ENCODE results near the gene EIF4E3.

EIF4E3 gene

GRCh38 chr3:71694358-71694999, 30.7 kb downstream of the EIF4E3 start:
- H3K27me3 ChIP-seq (ENCODE audit: low read length): no peaks in the 10 kb centered on the region
- no peaks in the 10 kb centered on the region for H3K36me3 ChIP-seq (ENCODE audit: low read length)
- H4K20me1 ChIP-seq (ENCODE audit: low read depth, low read length): no peaks in the 10 kb centered on the region
- H2AFZ ChIP-seq (ENCODE audit: low read depth, low read length, severe bottlenecking): no peak overlapping the region
- no peak overlapping the region for H3K27ac ChIP-seq (ENCODE audit: low read depth, low read length)
- no peaks in the 10 kb centered on the region for H3K79me2 ChIP-seq (ENCODE audit: insufficient read depth, low read length)
- no peaks in the 10 kb centered on the region for H3K9me3 ChIP-seq (ENCODE audit: insufficient read depth, low read length)
- no peak overlapping the region for H3K4me3 ChIP-seq (ENCODE audit: insufficient read depth, low read length, poor library complexity, severe bottlenecking)
- H3K4me2 ChIP-seq (ENCODE audit: low read depth, low read length, poor library complexity, severe bottlenecking): no peak overlapping the region
- no peak overlapping the region for H3K9ac ChIP-seq (ENCODE audit: low read length)
- no peaks in the 10 kb centered on the region for H3F3A ChIP-seq (ENCODE audit: insufficient read depth)
- H3K9me2 ChIP-seq (replicated peaks; ENCODE audit: insufficient read depth, low read length): no peaks in the 10 kb centered on the region
- TF ChIP-seq, protein P1, sequence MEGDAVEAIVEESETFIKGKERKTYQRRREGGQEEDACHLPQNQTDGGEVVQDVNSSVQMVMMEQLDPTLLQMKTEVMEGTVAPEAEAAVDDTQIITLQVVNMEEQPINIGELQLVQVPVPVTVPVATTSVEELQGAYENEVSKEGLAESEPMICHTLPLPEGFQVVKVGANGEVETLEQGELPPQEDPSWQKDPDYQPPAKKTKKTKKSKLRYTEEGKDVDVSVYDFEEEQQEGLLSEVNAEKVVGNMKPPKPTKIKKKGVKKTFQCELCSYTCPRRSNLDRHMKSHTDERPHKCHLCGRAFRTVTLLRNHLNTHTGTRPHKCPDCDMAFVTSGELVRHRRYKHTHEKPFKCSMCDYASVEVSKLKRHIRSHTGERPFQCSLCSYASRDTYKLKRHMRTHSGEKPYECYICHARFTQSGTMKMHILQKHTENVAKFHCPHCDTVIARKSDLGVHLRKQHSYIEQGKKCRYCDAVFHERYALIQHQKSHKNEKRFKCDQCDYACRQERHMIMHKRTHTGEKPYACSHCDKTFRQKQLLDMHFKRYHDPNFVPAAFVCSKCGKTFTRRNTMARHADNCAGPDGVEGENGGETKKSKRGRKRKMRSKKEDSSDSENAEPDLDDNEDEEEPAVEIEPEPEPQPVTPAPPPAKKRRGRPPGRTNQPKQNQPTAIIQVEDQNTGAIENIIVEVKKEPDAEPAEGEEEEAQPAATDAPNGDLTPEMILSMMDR (IDR thresholded peaks at IDR 0.05; ENCODE audit: insufficient read depth, low read length, poor library complexity, severe bottlenecking): no peak
- no peak for TF ChIP-seq EZH2phosphoT487 (conservative IDR thresholded peaks at IDR 0.05; ENCODE audit: low read length)

DNA sequence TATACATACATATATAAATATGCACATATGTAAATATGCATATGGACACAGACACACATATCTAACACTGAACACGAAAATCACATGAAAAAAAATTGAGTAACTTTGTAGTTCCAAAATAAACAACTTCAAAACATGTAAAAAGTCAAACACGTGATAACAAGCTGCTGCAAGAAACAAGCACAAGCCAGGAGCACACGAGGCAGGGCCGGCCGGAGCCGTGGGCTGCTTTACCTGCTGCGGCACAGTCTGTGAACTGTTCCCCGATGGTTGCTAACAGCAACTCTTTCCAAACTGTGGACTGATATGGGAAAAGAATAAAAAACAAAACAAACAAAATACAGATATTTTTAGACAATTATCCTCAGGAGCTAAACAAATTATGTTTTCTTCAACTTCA, 31.6 kb downstream of the EIF4E3 start:
- H3K27me3 ChIP-seq (ENCODE audit: low read length): no peaks in the 10 kb centered on the region
- no peaks in the 10 kb centered on the region for H3K79me2 ChIP-seq (ENCODE audit: insufficient read depth, low read length)
- H3K36me3 ChIP-seq (ENCODE audit: low read length): no peaks in the 10 kb centered on the region
- H3K9me2 ChIP-seq (replicated peaks; ENCODE audit: insufficient read depth, low read length): no peaks in the 10 kb centered on the region
- H3K9me3 ChIP-seq (ENCODE audit: insufficient read depth, low read length): no peaks in the 10 kb centered on the region
- H2AFZ ChIP-seq (ENCODE audit: low read depth, low read length, severe bottlenecking): no peak overlapping the region
- no peak overlapping the region for H3K9ac ChIP-seq (ENCODE audit: low read length)
- H3K27ac ChIP-seq (ENCODE audit: low read depth, low read length): no peak overlapping the region
- H4K20me1 ChIP-seq (ENCODE audit: low read depth, low read length): no peaks in the 10 kb centered on the region
- no peak overlapping the region for H3K4me2 ChIP-seq (ENCODE audit: low read depth, low read length, poor library complexity, severe bottlenecking)
- H3K4me3 ChIP-seq (ENCODE audit: insufficient read depth, low read length, poor library complexity, severe bottlenecking): no peak overlapping the region
- H3F3A ChIP-seq (ENCODE audit: insufficient read depth): no peaks in the 10 kb centered on the region
- TF ChIP-seq, protein P1 (IDR thresholded peaks at IDR 0.05; ENCODE audit: insufficient read depth, low read length, poor library complexity, severe bottlenecking): no peak
- TF ChIP-seq EZH2phosphoT487 (conservative IDR thresholded peaks at IDR 0.05; ENCODE audit: low read length): no peak

GRCh38 chr3:71692139-71692538, 33.1 kb downstream of the EIF4E3 start:
- Histone ChIP-seq H3K27me3 (ENCODE audit: low read length) (no peaks in the 10 kb centered on the region), H2AFZ (ENCODE audit: low read depth, low read length, severe bottlenecking) (no peak overlapping the region), H3K36me3 (ENCODE audit: low read length) (no peaks in the 10 kb centered on the region), H3K4me3 (ENCODE audit: insufficient read depth, low read length, poor library complexity, severe bottlenecking) (no peak overlapping the region), H3K9me3 (ENCODE audit: insufficient read depth, low read length) (no peaks in the 10 kb centered on the region), H3K9me2 (replicated peaks; ENCODE audit: insufficient read depth, low read length) (no peaks in the 10 kb centered on the region), H3F3A (ENCODE audit: insufficient read depth) (no peaks in the 10 kb centered on the region), H3K4me2 (ENCODE audit: low read depth, low read length, poor library complexity, severe bottlenecking) (no peak overlapping the region), H3K9ac (ENCODE audit: low read length) (no peak overlapping the region), H3K27ac (ENCODE audit: low read depth, low read length) (no peak overlapping the region), H4K20me1 (ENCODE audit: low read depth, low read length) (no peaks in the 10 kb centered on the region), H3K79me2 (ENCODE audit: insufficient read depth, low read length) (no peaks in the 10 kb centered on the region)
- TF ChIP-seq, protein P1 (IDR thresholded peaks at IDR 0.05; ENCODE audit: insufficient read depth, low read length, poor library complexity, severe bottlenecking): no peak
- no peak for TF ChIP-seq EZH2phosphoT487 (conservative IDR thresholded peaks at IDR 0.05; ENCODE audit: low read length)
